HG03439 (cell line): ENCODE results near the gene ITPRIPL2.
A peak's percentile ranks its signal among the peaks of the same experiment; 100 is the strongest.

Source experiments
- ATAC-seq: cut with Tn5 transposase; IDR thresholded peaks from one replicate; pipeline ENCODE4 v1.9.1; 2021; ENCODE audit warnings: mild to moderate bottlenecking, moderate library complexity; ENCODE audit not compliant: unreplicated experiment

ITPRIPL2 gene

GRCh38 chr16:19113577-19114358 is at the start of gene ITPRIPL2:
TSS of gene ITPRIPL2 (plus strand) at chr16:19113964. CDS start at chr16:19114462, 498 bp downstream.
- no peak for ATAC-seq

DNA sequence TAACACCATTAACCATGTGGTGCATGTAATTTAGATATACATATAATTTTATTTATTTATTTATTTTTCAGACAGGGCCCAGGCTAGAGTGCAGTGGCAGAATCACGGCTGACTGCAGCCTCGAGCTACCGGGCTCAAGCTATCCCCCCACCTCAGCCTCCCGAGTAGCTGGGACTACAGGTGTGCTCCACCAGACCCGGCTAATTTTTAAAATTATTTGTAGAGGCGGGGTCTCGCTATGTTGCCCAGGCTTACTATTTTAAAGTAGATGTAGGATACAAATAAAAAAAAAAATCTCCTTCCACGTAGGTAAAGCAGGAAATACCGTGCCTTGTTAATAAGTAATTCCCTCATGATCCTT is 46.8 kb upstream of the ITPRIPL2 start:
- no peak for ATAC-seq

DNA sequence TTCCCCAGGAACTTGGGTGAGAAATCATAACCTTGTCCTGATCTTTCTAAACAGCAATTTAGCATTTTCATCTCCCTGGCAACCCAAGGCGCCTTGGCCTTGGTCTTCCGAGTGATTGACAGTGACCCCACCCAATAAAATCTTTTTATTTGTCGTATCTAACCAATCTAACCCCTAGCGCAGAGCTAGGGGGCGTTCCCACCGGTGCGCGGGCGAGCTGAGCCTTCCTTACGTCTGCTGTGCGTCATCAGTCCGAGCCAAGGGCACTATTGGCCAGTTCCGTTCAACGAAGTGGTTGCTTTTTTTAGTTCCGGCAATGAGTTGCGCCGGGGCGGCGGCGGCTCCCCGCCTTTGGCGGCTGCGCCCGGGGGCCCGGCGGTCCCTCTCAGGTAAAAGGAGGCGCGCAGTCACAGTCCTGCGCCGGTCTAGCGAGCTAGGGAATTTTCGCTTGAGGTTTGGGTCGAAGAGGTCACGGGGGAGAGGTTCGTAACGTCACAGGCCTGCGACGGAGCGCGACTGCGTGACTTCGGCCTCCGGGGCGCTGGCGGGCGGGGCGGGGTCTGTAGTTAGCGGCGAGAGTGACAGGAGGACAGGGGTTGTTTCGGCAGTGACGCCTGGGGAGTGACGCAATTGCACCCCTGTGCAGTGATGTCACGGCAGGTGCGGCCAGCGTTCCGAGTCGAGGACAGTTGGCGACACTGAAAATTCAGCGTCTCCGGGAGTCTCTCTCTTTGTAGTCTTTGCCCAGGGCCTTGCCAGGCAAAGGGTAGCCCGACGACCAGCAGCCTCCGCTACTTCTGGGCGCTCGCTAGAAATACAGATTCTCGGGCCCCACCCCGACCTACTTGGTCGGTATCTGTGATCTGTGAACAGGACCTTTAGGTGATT is 46.2 kb upstream of the ITPRIPL2 start, which contains the start of gene COQ7:
Gene COQ7 (plus strand): TSS at position 266 of the 888 bp plus-strand sequence. CDS start 51 bp downstream, at position 317.
- peak; percentile 93 for ATAC-seq

DNA sequence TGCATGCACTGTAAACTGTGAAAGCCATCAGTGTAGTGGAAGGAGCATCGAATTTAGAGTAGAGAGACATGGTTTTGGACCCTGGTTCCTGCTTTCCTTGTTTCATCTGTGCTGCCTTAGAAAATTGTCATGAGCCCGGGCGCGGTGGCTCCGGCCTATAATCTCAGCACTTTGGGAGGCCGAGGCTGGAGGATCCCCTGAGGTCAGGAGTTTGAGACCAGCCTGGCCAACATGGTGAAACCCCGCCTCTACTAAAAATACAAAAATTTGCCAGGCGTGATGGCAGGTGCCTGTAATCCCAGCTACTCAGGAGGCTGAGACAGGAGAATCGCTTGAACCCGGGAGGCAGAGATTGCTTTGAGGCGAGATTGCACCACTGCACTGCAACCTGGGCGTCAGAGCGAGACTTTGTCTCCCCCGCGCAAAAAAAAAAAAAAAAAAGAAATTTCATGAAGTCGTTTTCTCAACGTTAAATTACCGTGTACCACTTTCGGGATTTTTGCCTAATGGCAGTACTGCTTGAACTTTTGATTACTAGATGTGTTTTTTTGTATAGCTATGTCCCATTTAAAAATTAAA is 45.4 kb upstream of the ITPRIPL2 start:
- no peak for ATAC-seq

DNA sequence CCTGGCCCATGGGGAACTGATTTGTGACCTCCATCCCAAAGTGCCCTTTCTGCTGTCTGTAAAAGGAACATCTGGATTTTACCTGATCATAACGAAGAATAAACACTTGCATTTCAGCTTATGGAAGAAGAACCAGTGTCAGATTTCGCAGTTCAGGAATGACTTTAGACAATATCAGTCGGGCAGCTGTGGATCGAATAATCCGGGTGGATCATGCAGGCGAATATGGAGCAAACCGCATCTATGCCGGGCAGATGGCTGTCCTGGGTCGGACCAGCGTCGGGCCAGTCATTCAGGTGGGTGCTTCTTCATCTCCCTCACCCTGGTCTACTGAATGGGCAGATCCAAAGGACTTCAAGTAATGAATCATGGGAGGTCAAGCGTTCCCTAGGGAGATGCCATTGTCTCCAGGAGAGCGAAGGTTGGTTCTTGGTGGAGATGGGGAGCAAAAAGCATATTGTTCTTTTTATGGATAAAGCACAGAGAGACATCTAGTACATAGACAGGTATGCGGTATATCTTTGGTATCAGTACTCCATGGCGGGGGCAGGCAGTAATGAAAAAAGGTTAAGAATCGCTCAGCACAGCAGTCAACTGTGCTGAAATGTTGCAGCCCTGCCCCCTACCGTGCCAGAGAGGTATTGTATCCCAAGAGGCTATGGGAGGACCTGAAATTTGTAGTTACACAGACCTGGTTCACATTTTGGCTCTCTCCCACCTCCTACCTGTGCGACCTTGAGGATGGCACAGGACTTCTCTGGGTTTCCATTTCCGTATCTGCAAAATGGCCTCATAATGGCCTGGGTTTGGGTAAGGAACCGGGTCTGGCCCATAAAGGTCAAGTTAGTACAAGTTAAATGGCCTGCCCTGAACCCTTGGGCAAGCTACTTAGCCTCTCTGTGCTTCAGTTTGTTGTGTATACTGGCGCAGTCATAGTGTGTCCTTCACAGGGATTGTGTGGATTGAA is 41.7 kb upstream of the ITPRIPL2 start:
- ATAC-seq, result no peak

DNA sequence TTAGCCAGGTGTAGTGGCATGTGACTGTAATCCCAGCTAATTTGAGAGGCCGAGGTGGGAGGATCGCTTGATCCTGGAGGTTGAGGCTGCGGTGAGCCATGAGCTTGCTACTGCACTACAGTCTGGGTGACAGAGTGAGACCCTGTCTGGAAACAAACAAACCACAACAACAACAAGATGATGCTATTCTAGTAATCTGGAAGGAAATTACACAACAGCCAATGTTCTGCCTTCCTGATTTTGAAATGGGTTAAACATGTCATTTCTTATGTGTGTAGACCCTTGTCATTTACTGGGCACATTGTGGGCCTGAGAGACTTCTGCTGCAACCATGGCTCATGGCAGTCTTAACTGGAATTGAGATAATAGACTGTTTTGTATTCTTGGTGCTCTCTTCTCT is 40.4 kb upstream of the ITPRIPL2 start:
- no peak for ATAC-seq

- no peak for ATAC-seq
Measured at GRCh38 chr16:19073863-19074262, 39.9 kb upstream of the ITPRIPL2 start.

GRCh38 chr16:19075511-19075910 is 38.3 kb upstream of the ITPRIPL2 start:
- ATAC-seq, result no peak

- no peak for ATAC-seq
Measured at GRCh38 chr16:19077879-19078278, 35.9 kb upstream of the ITPRIPL2 start.

- ATAC-seq, result no peak
Measured at GRCh38 chr16:19083670-19084069, 30.1 kb upstream of the ITPRIPL2 start.

GRCh38 chr16:19084139-19084538 is 29.6 kb upstream of the ITPRIPL2 start:
- ATAC-seq, result no peak

GRCh38 chr16:19084879-19085278 is 28.9 kb upstream of the ITPRIPL2 start:
- ATAC-seq, result no peak

DNA sequence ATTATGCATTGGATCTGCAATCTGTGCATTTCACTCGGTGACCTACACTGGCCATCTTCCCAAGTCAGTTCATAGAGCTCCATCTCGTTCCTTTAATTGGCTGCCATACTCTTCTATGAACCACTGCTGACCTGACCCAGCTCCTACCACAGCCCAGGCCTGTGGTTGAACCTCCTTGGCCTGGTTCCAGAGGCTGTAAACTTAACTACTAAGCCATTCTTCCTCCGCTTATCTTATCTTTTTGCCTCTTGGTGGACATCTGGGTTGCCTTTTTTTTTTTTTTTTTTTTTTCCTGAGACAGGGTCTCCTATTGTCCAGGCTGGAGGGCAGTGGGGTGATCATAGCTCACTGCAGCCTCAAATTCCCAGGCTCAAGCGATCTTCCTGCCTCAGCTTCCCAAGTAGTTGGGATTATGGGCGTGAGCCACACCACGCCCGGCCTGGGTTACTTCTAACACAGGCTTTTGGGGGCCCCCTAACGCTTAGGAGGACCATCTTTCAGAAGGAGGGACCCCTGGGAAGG is 28.0 kb upstream of the ITPRIPL2 start:
- no peak for ATAC-seq

- peak; percentile 76 for ATAC-seq
Measured at GRCh38 chr16:19086322-19087199, 27.2 kb upstream of the ITPRIPL2 start.

DNA sequence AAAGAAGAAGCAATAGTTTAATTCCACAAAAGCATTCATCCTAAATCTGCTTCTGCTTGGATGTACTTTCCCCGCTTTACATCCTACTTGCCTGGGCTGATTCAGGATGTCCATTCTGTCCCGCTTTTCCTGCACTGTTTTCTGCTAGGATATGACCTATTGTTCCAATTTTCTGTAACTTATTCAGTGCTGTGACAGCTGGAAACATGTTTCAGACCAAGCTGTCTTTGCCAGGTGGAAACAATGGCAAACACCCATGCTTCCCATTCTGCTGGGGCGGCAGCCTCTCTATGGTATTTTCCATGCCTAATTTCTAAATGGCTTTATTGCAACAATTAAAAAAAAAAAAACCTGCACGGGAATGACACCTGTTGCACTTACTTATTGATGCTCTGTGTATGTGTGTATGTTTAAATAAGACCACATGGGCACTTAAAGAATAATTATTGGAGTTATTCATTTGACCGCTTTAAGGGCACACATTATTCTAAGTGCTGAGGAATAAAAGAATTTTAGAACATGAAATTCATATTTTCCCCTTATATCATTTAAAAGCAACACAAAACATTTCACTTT is 25.3 kb upstream of the ITPRIPL2 start:
- no peak for ATAC-seq

GRCh38 chr16:19089410-19089955 is 24.3 kb upstream of the ITPRIPL2 start:
- no peak for ATAC-seq

GRCh38 chr16:19090916-19091315 is 22.8 kb upstream of the ITPRIPL2 start:
- no peak for ATAC-seq

GRCh38 chr16:19092653-19093410 is 20.9 kb upstream of the ITPRIPL2 start:
- no peak for ATAC-seq
